NCI-H446 (cell line): ENCODE results near the gene GIT2.
"Not testable (repeated sequence)": the region's sequence is repeated elsewhere in the genome, so short reads cannot be mapped to it uniquely, and the experiment has no call there.

Experiments used
- DNase-seq, 2 experiments: peaks; one replicate each; lab custom pipeline; 2025; lab: John Stamatoyannopoulos, UW

Gene GIT2

GRCh38 chr12:109920261-109920780 lies 75.8 kb downstream of the GIT2 start:
- no peak for DNase-seq

GRCh38 chr12:109919456-109919855 lies 76.7 kb downstream of the GIT2 start:
- no peak for DNase-seq

GRCh38 chr12:109916045-109916444 lies 80.1 kb downstream of the GIT2 start:
- no peak for DNase-seq

- DNase-seq, result no peak
Observed at GRCh38 chr12:109915171-109916040, 80.8 kb downstream of the GIT2 start.

GRCh38 chr12:109914461-109914860 lies 81.7 kb downstream of the GIT2 start:
- no peak for DNase-seq

GRCh38 chr12:109912855-109913321 lies 83.3 kb downstream of the GIT2 start:
- DNase-seq, result no peak

- DNase-seq, result no peak
Observed at GRCh38 chr12:109910969-109911348, 85.2 kb downstream of the GIT2 start.

GRCh38 chr12:109910254-109910968 lies 85.8 kb downstream of the GIT2 start:
- no peak for DNase-seq

- DNase-seq, result no peak
Observed at GRCh38 chr12:109905301-109905700, 90.9 kb downstream of the GIT2 start.

GRCh38 chr12:109902891-109903418 lies 93.2 kb downstream of the GIT2 start:
- DNase-seq, result no peak

GRCh38 chr12:109900752-109901580 lies 95.2 kb downstream of the GIT2 start:
- DNase-seq, result no peak

GRCh38 chr12:109899783-109900751 lies 96.1 kb downstream of the GIT2 start, which contains the start of gene TCHP:
Gene TCHP, plus strand, starts transcription at chr12:109900274. Its CDS starts 2,753 bp downstream, at chr12:109903027.
- peak; percentile 47 to 75 for DNase-seq

GRCh38 chr12:109899345-109899744 lies 96.8 kb downstream of the GIT2 start:
- DNase-seq, result not testable (repeated sequence)

- no peak for DNase-seq
Observed at GRCh38 chr12:109897029-109897428, 99.1 kb downstream of the GIT2 start.

GRCh38 chr12:109896188-109896587 lies 100.0 kb downstream of the GIT2 start:
- DNase-seq, result no peak

GRCh38 chr12:109894939-109895338 lies 101.2 kb downstream of the GIT2 start:
- DNase-seq, result no peak

GRCh38 chr12:109893261-109893995 lies 102.7 kb downstream of the GIT2 start:
- no peak for DNase-seq

- no peak for DNase-seq
Observed at GRCh38 chr12:109892748-109893147, 103.4 kb downstream of the GIT2 start.

GRCh38 chr12:109892165-109892715 lies 103.9 kb downstream of the GIT2 start:
- no peak for DNase-seq
